Right atrium auricular region (tissue), 2 donors: ENCODE measurements around the gene MYCT1. TPM values are rescaled to one million over a fixed set of nuclear protein-coding genes. Genes with fewer than 3 reads are reported as not detected.

Experiments
- DNase-seq: peaks from one replicate; pipeline ENCODE4 v3.0.0-alpha.2; 2019; ENCODE audit warnings: low spot score
- H3K27ac ChIP-seq, 2 donors: fragments of 200-600 bp; sonication (generic); 1 replicate in 1 of 2; 2 replicates in 1 of 2; pipeline ENCODE4 v1.5.1; 2016 to 2019
- H3K27me3 ChIP-seq, 2 donors: fragments of 200-600 bp; sonication (generic); one replicate each; pipeline versions ENCODE4 v1.5.1 to v1.6.0; 2017 to 2019
- H3K36me3 ChIP-seq: fragments of 200-600 bp; sonication (generic); one replicate; pipeline ENCODE4 v1.5.1; 2016
- H3K4me1 ChIP-seq, 2 donors: fragments of 200-600 bp; sonication (generic); one replicate each; pipeline versions ENCODE4 v1.5.1 to v1.6.0; 2017 to 2019
- H3K4me3 ChIP-seq, 2 donors: fragments of 200-600 bp; sonication (generic); 1 replicate in 1 of 2; 2 replicates in 1 of 2; pipeline ENCODE4 v1.5.1; 2017 to 2019; ENCODE audit warnings: mild to moderate bottlenecking in 1 of 2, moderate library complexity in 1 of 2
- H3K9me3 ChIP-seq, 2 donors: fragments of 200-600 bp; sonication (generic); one replicate each; pipeline ENCODE4 v1.5.1; 2019
- CTCF ChIP-seq, 2 donors: fragments of 200-600 bp; sonication (generic); IDR thresholded peaks; one replicate each; pipeline ENCODE4 v1.5.1; 2019; ENCODE audit warnings: antibody characterized with exemption in 2 of 2
- total RNA-seq, 2 donors: library from RNA; depleted of rRNA; stranded (reverse); fragments of >200 nt; gene quantifications; one replicate each; pipeline ENCODE4 v1.1.0, GENCODE V29; 2016

MYCT1 gene
- 10 to 100 TPM in 1 of 2 donors, 1 to 10 TPM in 1; 8.1 to 15.0 TPM for total RNA-seq

GRCh38 chr6:152697634-152698033 lies at the start of gene MYCT1:
MYCT1 (plus strand) TSS chr6:152697897; CDS start chr6:152697903, 6 bp downstream.
- Histone ChIP-seq H3K27ac (peak within 1 kb of the TSS; percentile 24 to 44), H3K4me3 (peak within 1 kb of the TSS; percentile 9 to 32), H3K9me3 (no peaks in the 10 kb centered on the region)

DNA sequence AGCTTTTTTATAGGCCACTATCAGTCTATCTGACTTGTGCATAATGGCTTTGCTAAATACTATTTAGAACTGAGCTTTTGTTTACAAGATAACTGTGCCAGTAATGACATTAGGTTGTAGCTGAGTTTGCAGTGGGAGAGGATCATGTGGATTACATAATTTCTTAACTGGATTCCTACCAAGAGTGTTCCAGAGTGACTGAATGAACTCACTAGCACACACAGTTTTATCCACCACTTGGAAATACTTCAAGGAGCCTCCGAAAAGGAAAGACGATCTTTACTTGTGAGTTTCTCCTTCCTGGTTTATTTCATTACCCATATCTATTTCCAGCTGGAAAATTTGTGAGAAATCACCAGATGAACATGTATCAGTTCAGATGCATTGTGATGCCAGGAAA lies 49.6 kb upstream of the MYCT1 start:
- H3K36me3 ChIP-seq, result no peaks in the 10 kb centered on the region
- DNase-seq, result no peak
- H3K27ac ChIP-seq, result no peak overlapping the region

More at GRCh38 chr6:152697634-152698033, at the start of gene MYCT1:
- no peaks in the 10 kb centered on the region for H3K27me3 ChIP-seq
- no peaks in the 10 kb centered on the region for H3K36me3 ChIP-seq
- no peak for DNase-seq
- TF ChIP-seq CTCF (IDR thresholded peaks at IDR 0.05), result no peak
- no peaks in the 10 kb centered on the region for H3K4me1 ChIP-seq

GRCh38 chr6:152651986-152652385 lies 45.7 kb upstream of the MYCT1 start:
- H3K9me3 ChIP-seq, result no peaks in the 10 kb centered on the region
- H3K27me3 ChIP-seq, result no peaks in the 10 kb centered on the region
- no peaks in the 10 kb centered on the region for H3K4me1 ChIP-seq
- TF ChIP-seq CTCF (IDR thresholded peaks at IDR 0.05), result no peak
- H3K4me3 ChIP-seq, result no peak overlapping the region
- no peak for DNase-seq
- H3K36me3 ChIP-seq, result no peaks in the 10 kb centered on the region
- no peak overlapping the region for H3K27ac ChIP-seq

More for the DNA sequence above, 49.6 kb upstream of the MYCT1 start:
- TF ChIP-seq CTCF (IDR thresholded peaks at IDR 0.05), result no peak
- H3K9me3 ChIP-seq, result no peaks in the 10 kb centered on the region
- H3K27me3 ChIP-seq, result no peaks in the 10 kb centered on the region
- H3K4me3 ChIP-seq, result no peak overlapping the region
- no peaks in the 10 kb centered on the region for H3K4me1 ChIP-seq

DNA sequence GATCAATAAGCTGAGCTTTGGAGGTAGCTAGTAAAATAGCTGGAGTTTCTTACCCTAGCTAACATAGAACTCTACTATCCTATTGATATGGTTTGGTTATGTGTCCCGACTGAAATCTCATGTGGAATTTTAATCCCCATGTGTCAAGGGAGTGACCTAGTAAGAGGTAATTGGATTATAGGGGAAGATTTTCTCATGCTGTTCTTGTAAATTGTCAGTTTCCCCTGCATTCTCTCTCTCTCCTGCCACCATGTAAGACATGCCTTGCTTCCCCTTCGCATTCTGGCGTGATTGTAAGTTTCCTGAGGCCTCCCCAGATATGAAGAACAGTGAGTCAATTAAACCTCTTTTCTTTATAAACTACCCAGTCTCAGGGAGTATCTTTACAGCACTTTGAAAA lies 35.9 kb upstream of the MYCT1 start:
- Histone ChIP-seq H3K27me3 (no peaks in the 10 kb centered on the region), H3K4me1 (no peaks in the 10 kb centered on the region), H3K36me3 (no peaks in the 10 kb centered on the region), H3K9me3 (no peaks in the 10 kb centered on the region), H3K27ac (no peak overlapping the region), H3K4me3 (no peak overlapping the region)
- DNase-seq, result no peak
- TF ChIP-seq CTCF (IDR thresholded peaks at IDR 0.05), result no peak

DNA sequence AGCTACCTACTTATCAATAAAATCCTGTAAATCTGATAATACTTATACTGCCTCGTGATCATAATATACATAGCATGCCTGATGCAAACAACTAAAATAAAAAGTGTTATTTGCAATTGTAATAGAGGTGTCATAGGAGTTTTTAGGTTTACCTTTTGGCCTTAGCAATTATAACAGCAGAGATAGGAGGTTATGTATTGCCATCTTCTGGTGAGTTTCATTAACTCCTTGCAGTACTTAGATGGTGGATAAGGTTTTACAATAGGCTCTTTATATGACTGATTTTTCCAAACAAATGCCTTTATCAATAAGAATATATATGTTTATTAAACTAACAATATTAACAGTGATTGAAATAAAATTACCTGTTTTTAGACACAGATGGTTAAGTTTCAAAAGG lies 27.8 kb upstream of the MYCT1 start:
- Histone ChIP-seq H3K27me3 (no peaks in the 10 kb centered on the region), H3K36me3 (no peaks in the 10 kb centered on the region), H3K4me3 (no peak overlapping the region), H3K4me1 (no peaks in the 10 kb centered on the region), H3K27ac (no peak overlapping the region), H3K9me3 (no peaks in the 10 kb centered on the region)
- TF ChIP-seq CTCF (IDR thresholded peaks at IDR 0.05), result peak in 1 of 2 donors; percentile 44
- DNase-seq, result no peak

- no peak for TF ChIP-seq CTCF (IDR thresholded peaks at IDR 0.05)
- no peaks in the 10 kb centered on the region for H3K9me3 ChIP-seq
- no peak overlapping the region for H3K4me3 ChIP-seq
- no peaks in the 10 kb centered on the region for H3K4me1 ChIP-seq
- H3K27me3 ChIP-seq, result no peaks in the 10 kb centered on the region
- no peaks in the 10 kb centered on the region for H3K36me3 ChIP-seq
- DNase-seq, result no peak
- H3K27ac ChIP-seq, result no peak overlapping the region
These were observed 26.5 kb upstream of the MYCT1 start for GRCh38 chr6:152671171-152671570.
